HepG2 (cell line): ENCODE data around the gene TIMM44. TPM values are rescaled to one million over a fixed set of nuclear protein-coding genes. Genes with fewer than 3 reads are reported as not detected.
A peak's percentile ranks its signal among the peaks of the same experiment; 100 is the strongest.

ENCODE experiments used
- ATAC-seq: fragments of 200-7000 bp; cut with Tn5 transposase; 3 replicates; pipeline ENCODE4 v1.9.1; 2020; ENCODE audit warnings: mild to moderate bottlenecking, moderate library complexity
- BruUV-seq: library from RNA; stranded (reverse); fragments of 400-500 nt; replicated peaks from 2 replicates; lab custom pipeline; 2021; lab: Mats Ljungman, UMichigan
- CTCF ChIA-PET: fragments of 300-600 bp; formaldehyde crosslinking; extraction: SDS; loops from one replicate; lab custom pipeline; 2021; ENCODE audit warnings: low total read pairs, inconsistent platforms, low intra/inter-chr PET ratio; lab: Yijun Ruan, JAX
- POLR2A ChIA-PET: fragments of 350-600 bp; sonication (Branson Sonifier 250); formaldehyde crosslinking; loops from one replicate; lab custom pipeline; 2020; ENCODE audit warnings: antibody characterized with exemption, inconsistent platforms; lab: Yijun Ruan, JAX
- DNase-seq: peaks from one replicate; pipeline ENCODE4 v3.0.0-alpha.2; 2015; ENCODE audit warnings: low spot score
- FAIRE-seq: peaks from 3 replicates; lab custom pipeline; 2011; peaks lifted over from hg19 to GRCh38; lab: Jason Lieb, UNC
- H2AFZ ChIP-seq: one replicate; pipeline ENCODE4 v1.6.1; 2011; ENCODE audit warnings: low read length, inconsistent platforms
- H3K27ac ChIP-seq: fragments of 300-600 bp; 3 replicates; pipeline ENCODE4 v1.8.0; 2011; ENCODE audit warnings: mixed run types, mild to moderate bottlenecking, mixed read lengths, low read length, inconsistent platforms; ENCODE audit not compliant: insufficient read depth; ENCODE audit errors: extremely low read length
- H3K27me3 ChIP-seq, 2 experiments: fragments of 200-600 bp in 1 of 2; 2 replicates in 1 of 2; 3 replicates in 1 of 2; pipeline versions ENCODE4 v1.6.0 to v1.8.0; 2011; ENCODE audit warnings: low read length in 2 of 2, mild to moderate bottlenecking in 2 of 2, moderate library complexity in 2 of 2, inconsistent platforms in 1 of 2; ENCODE audit not compliant: insufficient read depth in 2 of 2, control insufficient read depth in 1 of 2
- H3K36me3 ChIP-seq, 2 experiments: fragments of 200-600 bp in 1 of 2; replicated peaks in 1 of 2; 2 replicates in 1 of 2; 3 replicates in 1 of 2; pipeline versions ENCODE4 v1.5.1 to v1.8.0; 2011; ENCODE audit warnings: low read length in 2 of 2, inconsistent platforms in 1 of 2; ENCODE audit not compliant: insufficient read depth in 2 of 2, control insufficient read depth in 1 of 2
- H3K4me1 ChIP-seq: 2 replicates; pipeline ENCODE4 v1.5.1; 2012; ENCODE audit warnings: low read length, inconsistent platforms; ENCODE audit not compliant: insufficient read depth
- H3K4me2 ChIP-seq: 2 replicates; pipeline ENCODE4 v1.6.0; 2011; ENCODE audit warnings: low read depth, low read length, inconsistent platforms
- H3K4me3 ChIP-seq, 3 experiments: fragments of 200-600 bp in 1 of 3; sonication (generic), shearing (Covaris generic) in 1 of 3; replicated peaks in 1 of 3; 2 replicates each; pipeline ENCODE4 v1.5.1; 2011 to 2016; ENCODE audit warnings: low read length in 3 of 3, inconsistent platforms in 2 of 3, low read depth in 2 of 3, mild to moderate bottlenecking in 2 of 3, control low read depth in 1 of 3, mixed read lengths in 1 of 3; ENCODE audit not compliant: insufficient read depth in 1 of 3
- H3K79me2 ChIP-seq: one replicate; pipeline ENCODE4 v1.6.1; 2011; ENCODE audit warnings: low read length, inconsistent platforms; ENCODE audit not compliant: insufficient read depth
- H3K9ac ChIP-seq: 2 replicates; pipeline ENCODE4 v1.6.0; 2011; ENCODE audit warnings: mild to moderate bottlenecking, low read depth, low read length, inconsistent platforms; ENCODE audit not compliant: insufficient read depth
- H3K9me3 ChIP-seq: 2 replicates; pipeline ENCODE4 v1.5.1; 2012; ENCODE audit warnings: mild to moderate bottlenecking, low read length
- H4K20me1 ChIP-seq: 2 replicates; pipeline ENCODE4 v1.6.0; 2011; ENCODE audit warnings: inconsistent platforms, mild to moderate bottlenecking, low read length, moderate library complexity; ENCODE audit not compliant: insufficient read depth
- ATF7 ChIP-seq, 2 experiments: fragments of 450-650 bp in 1 of 2; sonication (generic) in 1 of 2; formaldehyde crosslinking in 1 of 2; IDR thresholded peaks; 2 replicates each; pipeline versions ENCODE4 v1.4.0 to v1.6.1; 2016 to 2020; ENCODE audit warnings: antibody characterized with exemption in 1 of 2, mild to moderate bottlenecking in 1 of 2, missing genetic modification reagents in 1 of 2
- BHLHE40 ChIP-seq: IDR thresholded peaks from 2 replicates; pipeline ENCODE4 v1.6.1; 2011; ENCODE audit warnings: low read length, improper control_type of control experiment
- DNMT1 ChIP-seq: sonication (generic); formaldehyde crosslinking; IDR thresholded peaks from 2 replicates; pipeline ENCODE4 v1.5.1; 2020; ENCODE audit warnings: mild to moderate bottlenecking, missing genetic modification reagents
- ETV5 ChIP-seq: IDR thresholded peaks from 2 replicates; pipeline ENCODE4 v1.6.1; 2018; ENCODE audit warnings: missing biosample characterization, missing genetic modification reagents, inconsistent platforms, borderline replicate concordance
- KDM3A ChIP-seq: IDR thresholded peaks from 2 replicates; pipeline ENCODE4 v1.6.1; 2018; ENCODE audit warnings: low read depth, missing compliant biosample characterization
- MBNL3 ChIP-seq: fragments of 250-450 bp; sonication (Bioruptor Pico); conservative IDR thresholded peaks from 2 replicates; pipeline ENCODE4 v1.8.0; 2022; ENCODE audit warnings: mild to moderate bottlenecking, inconsistent platforms
- POLR2A ChIP-seq, 2 experiments: IDR thresholded peaks; 2 replicates each; pipeline ENCODE4 v1.6.1; 2011; ENCODE audit warnings: low read depth in 2 of 2, low read length in 2 of 2, mild to moderate bottlenecking in 1 of 2, moderate library complexity in 1 of 2; ENCODE audit not compliant: insufficient read depth in 1 of 2
- RXRB ChIP-seq: IDR thresholded peaks from 2 replicates; pipeline ENCODE4 v1.6.1; 2016; ENCODE audit warnings: borderline replicate concordance, missing genetic modification reagents, missing compliant biosample characterization
- SRSF9 ChIP-seq: fragments of 200-400 bp; formaldehyde crosslinking; IDR thresholded peaks from 2 replicates; pipeline ENCODE4 v1.6.1; 2018; ENCODE audit warnings: borderline replicate concordance, mild to moderate bottlenecking, low read depth, low read length; ENCODE audit not compliant: insufficient read depth, poor library complexity, severe bottlenecking
- SRY ChIP-seq: sonication (generic); formaldehyde crosslinking; IDR thresholded peaks from 2 replicates; pipeline ENCODE4 v1.8.0; 2022; ENCODE audit warnings: mild to moderate bottlenecking, missing genetic modification reagents
- STAG1 ChIP-seq: sonication (generic); formaldehyde crosslinking; IDR thresholded peaks from 2 replicates; pipeline ENCODE4 v1.4.0; 2020; ENCODE audit warnings: missing genetic modification reagents
- ZBTB3 ChIP-seq: sonication (generic); formaldehyde crosslinking; IDR thresholded peaks from 2 replicates; pipeline ENCODE4 v1.4.0; 2020; ENCODE audit warnings: low read depth, mild to moderate bottlenecking, moderate library complexity, missing genetic modification reagents, borderline replicate concordance
- ZFX ChIP-seq: sonication (generic); formaldehyde crosslinking; IDR thresholded peaks from 2 replicates; pipeline ENCODE4 v1.4.0; 2020; ENCODE audit warnings: mild to moderate bottlenecking, low read depth, missing genetic modification reagents, moderate library complexity
- ZNF180 ChIP-seq: sonication (generic); formaldehyde crosslinking; IDR thresholded peaks from 2 replicates; pipeline ENCODE4 v1.4.0; 2020; ENCODE audit warnings: low read depth, missing genetic modification reagents, borderline replicate concordance
- ZNF558 ChIP-seq: sonication (generic); formaldehyde crosslinking; IDR thresholded peaks from 2 replicates; pipeline ENCODE4 v1.9.0; 2022; ENCODE audit warnings: mild to moderate bottlenecking, missing genetic modification reagents, borderline replicate concordance
- ZNF619 ChIP-seq: sonication (generic); formaldehyde crosslinking; IDR thresholded peaks from 2 replicates; pipeline ENCODE4 v1.4.0; 2020; ENCODE audit warnings: mild to moderate bottlenecking, missing genetic modification reagents
- WGBS: methylation state at CpG from one replicate; pipeline ENCODE4 v1.1.6; 2017; ENCODE audit warnings: low lambda C conversion rate; 5-methylcytosine and 5-hydroxymethylcytosine counted together
- in situ Hi-C: cut with HindIII; loops from 2 replicates; pipeline ENCODE4 v1.10.0; 2017; ENCODE audit warnings: low pct_unique_long_range_greater_than_20kb; ENCODE audit not compliant: extremely low pct_ligation_motif_present
- intact Hi-C: fragments of 100-400 bp; cut with micrococcal nuclease; formaldehyde crosslinking; loops from one replicate; pipeline ENCODE4 v1.10.0; 2022; ENCODE audit not compliant: unreplicated experiment
- polyA plus RNA-seq, 8 experiments: library from polyadenylated mRNA; depleted of rRNA in 3 of 8; stranded (reverse) in 7 of 8; unstranded in 1 of 8; fragments of >200 nt; fragmentation: Illumina TruSeq in 4 of 8; extraction: Trizol in 4 of 8; gene quantifications; 2 replicates each; pipeline versions ENCODE4 v1.2.1 to v1.2.3, GENCODE V29; 2011 to 2016; ENCODE audit warnings: low read depth in 4 of 8, missing spikeins in 1 of 8, mixed read lengths in 1 of 8; ENCODE audit not compliant: insufficient read depth in 1 of 8
- total RNA-seq, 5 experiments: library from RNA; depleted of rRNA; stranded (reverse); fragments of >200 nt; fragmentation: Illumina TruSeq; extraction: Trizol; gene quantifications; 2 replicates each; pipeline ENCODE4 v1.2.3, GENCODE V29; 2016; ENCODE audit warnings: low read depth in 1 of 5

The TIMM44 gene
- total and polyA plus RNA-seq, 2 of the 13 experiments (the other 11 are each of a cell fraction or from before 2014, with no cell fraction given): 42.9 to 72.6 TPM

- 82% methylated on average over 8 of the region's 10 CpGs for WGBS
- Histone ChIP-seq H3K9ac (peak overlapping the region; percentile 81), H2AFZ (no peak overlapping the region), H3K4me3 (peak overlapping the region; percentile 90 to 100 (median 95); a peak in 5 of 6 replicates), H3K79me2 (peaks cover 29% of the 10 kb centered on the region), H3K4me1 (peaks cover 43% of the 10 kb centered on the region), H4K20me1 (peaks cover 13% of the 10 kb centered on the region; the same call in 1 of the 2 replicates), H3K9me3 (no peaks in the 10 kb centered on the region), H3K27ac (peak overlapping the region; percentile 71), H3K27me3 (no peaks in the 10 kb centered on the region; a peak in 1 of 5 replicates), H3K36me3 (peaks cover under 1 to 21% of the 10 kb centered on the region in 2 experiments; a peak in 3 of 5 replicates), H3K4me2 (peak overlapping the region; percentile 99)
- in situ Hi-C loops: no loop called here
- DNase-seq: no peak
- intact Hi-C loops: no loop called here
- ChIA-PET POLR2A (no interaction called here), CTCF (no interaction called here)
- FAIRE-seq: no peak
- BruUV-seq: no TSS peak
- ATAC-seq: no peak
- no peak for TF ChIP-seq ZNF619 (CRISPR knock-in tag)
- TF ChIP-seq SRY (CRISPR knock-in tag): 0 out of 2 replicates have a peak, but pooled peaks have one; percentile 1
- no peak for TF ChIP-seq SRSF9
- TF ChIP-seq POLR2A (IDR thresholded peaks at IDR 0.05; ENCODE audit: insufficient read depth in 1 of 2, low read depth in 2 of 2, low read length in 2 of 2): 0 out of 4 replicates have a peak, but pooled peaks of 1 of the 2 experiments have one; percentile 8
Observed at GRCh38 chr19:7905268-7905667, 38.2 kb downstream of the TIMM44 start.

- H3K9me3 ChIP-seq: no peaks in the 10 kb centered on the region
- WGBS: 24% methylated on average over 18 of the region's 68 CpGs
- peaks cover 6 to 17% of the 10 kb centered on the region in 2 experiments; a peak in 2 of 5 replicates for H3K36me3 ChIP-seq
- peak overlapping the region; percentile 71 for H3K27ac ChIP-seq
- H3K4me2 ChIP-seq: peak overlapping the region; percentile 99
- H3K9ac ChIP-seq: peak overlapping the region; percentile 81
- DNase-seq (no peak), FAIRE-seq (no peak), ATAC-seq (peak; percentile 5; the same call in 2 of the 3 replicates)
- H2AFZ ChIP-seq: no peak overlapping the region
- CTCF ChIA-PET: interaction anchor here (1.4 to 2.0 kb wide), 2 partner anchors 34 to 51 kb away, joined by 5 to 8 read pairs; no protein-coding TSS in a partner anchor
- peaks cover 13% of the 10 kb centered on the region; the same call in 1 of the 2 replicates for H4K20me1 ChIP-seq
- H3K4me3 ChIP-seq: peak overlapping the region; percentile 90 to 100 (median 95)
- no peaks in the 10 kb centered on the region; a peak in 1 of 5 replicates for H3K27me3 ChIP-seq
- peaks cover 29% of the 10 kb centered on the region for H3K79me2 ChIP-seq
- in situ Hi-C loops: no loop called here
- POLR2A ChIA-PET: interaction anchor here (0.9 to 4.9 kb wide), 13 partner anchors 9 to 97 kb away, joined by 3 to 83 read pairs (median 5); partner anchors contain the start of genes LRRC8E, SNAPC2 and TIMM44
- intact Hi-C loops: no loop called here
- no TSS peak for BruUV-seq
- peaks cover 43% of the 10 kb centered on the region for H3K4me1 ChIP-seq
- TF ChIP-seq ZNF558 (CRISPR knock-in tag): 0 out of 2 replicates have a peak, but pooled peaks have one; percentile 42
- TF ChIP-seq STAG1: no peak
- TF ChIP-seq ZBTB3 (CRISPR knock-in tag): 0 out of 2 replicates have a peak, but pooled peaks have one; percentile 15
- TF ChIP-seq POLR2A (IDR thresholded peaks at IDR 0.05; ENCODE audit: insufficient read depth in 1 of 2, low read depth in 2 of 2, low read length in 2 of 2): 0 out of 4 replicates have a peak, but pooled peaks have one; percentile 8
- no peak for TF ChIP-seq ZNF180 (CRISPR knock-in tag)
- TF ChIP-seq ETV5: 0 out of 2 replicates have a peak, but pooled peaks have one; percentile 32
- TF ChIP-seq BHLHE40: no peak
- no peak for TF ChIP-seq MBNL3 (CRISPR knock-in tag)
- peak; percentile 25; the same call in 1 of the 2 replicates for TF ChIP-seq ZFX (CRISPR knock-in tag)
- no peak for TF ChIP-seq DNMT1 (CRISPR knock-in tag)
- TF ChIP-seq ATF7 (IDR thresholded peaks at IDR 0.05): no peak
- TF ChIP-seq ATF7 (CRISPR knock-in tag; IDR thresholded peaks at IDR 0.05): no peak
- TF ChIP-seq KDM3A (CRISPR knock-in tag): no peak
- 0 out of 2 replicates have a peak, but pooled peaks have one; percentile 14 for TF ChIP-seq RXRB (CRISPR knock-in tag)
Observed at GRCh38 chr19:7904074-7905020, 39.1 kb downstream of the TIMM44 start.
